PC-3 (cell line): ENCODE results near the gene GBA3.

ENCODE experiments used
- CTCF ChIP-seq: fragments of 300-600 bp; sonication (generic); conservative IDR thresholded peaks from 2 replicates; pipeline ENCODE4 v1.5.1; 2017; ENCODE audit warnings: antibody characterized with exemption, low read depth, mild to moderate bottlenecking, low read length
- EZH2phosphoT487 ChIP-seq: fragments of 300-600 bp; sonication (generic); IDR thresholded peaks from 2 replicates; pipeline ENCODE4 v1.6.1; 2018; ENCODE audit warnings: mild to moderate bottlenecking, antibody characterized with exemption, low read length, borderline replicate concordance

- TF ChIP-seq CTCF: no peak
- no peak for TF ChIP-seq EZH2phosphoT487
These were observed 131.4 kb downstream of the GBA3 start for GRCh38 chr4:22824091-22824490.
